Activated CD8-positive, alpha-beta memory T cell treated with anti-CD3 and anti-CD28 coated beads for 36 hours (primary cell): ENCODE data around the gene FMR1. TPM values are rescaled to one million over a fixed set of nuclear protein-coding genes. Genes with fewer than 3 reads are reported as not detected.

Source experiments
- total RNA-seq, 2 experiments: library from RNA; stranded (reverse); gene quantifications; one replicate each; pipeline ENCODE4 v1.2.3, GENCODE V29; 2021

Gene FMR1
- total RNA-seq, 2 experiments from 2014 or later, result 36.1 to 42.3 TPM

Other genes with a start within 250 kb of the FMR1 start
- gene FMR1NB, start 69.4 kb downstream of the FMR1 start, total RNA-seq, result not detected